Measurements from ENCODE around the gene RAB17.

Gene RAB17

GRCh38 chr2:237629188-237629534 is 38.6 kb upstream of the RAB17 start:
- no peak for TF ChIP-seq BACH2 (CRISPR knock-in tag; IDR thresholded peaks at IDR 0.05; ENCODE audit: borderline replicate concordance)
- TF ChIP-seq SNAI2 (CRISPR knock-in tag; IDR thresholded peaks at IDR 0.05): no peak
- TF ChIP-seq TOX (CRISPR knock-in tag; IDR thresholded peaks at IDR 0.05; ENCODE audit: borderline replicate concordance): no peak
- no peak for TF ChIP-seq ZFP30 (CRISPR knock-in tag; IDR thresholded peaks at IDR 0.05)
- TF ChIP-seq ESRRG (CRISPR knock-in tag; IDR thresholded peaks at IDR 0.05): no peak
- TF ChIP-seq TCF4 (CRISPR knock-in tag; IDR thresholded peaks at IDR 0.05; ENCODE audit: borderline replicate concordance): no peak
- no peak for TF ChIP-seq ZC3H10 (CRISPR knock-in tag; IDR thresholded peaks at IDR 0.05)
- TF ChIP-seq ZNF565 (CRISPR knock-in tag; conservative IDR thresholded peaks at IDR 0.05; ENCODE audit: low read depth): no peak
- no peak for TF ChIP-seq ZNF70 (CRISPR knock-in tag; IDR thresholded peaks at IDR 0.05)
- TF ChIP-seq GLIS3 (CRISPR knock-in tag; IDR thresholded peaks at IDR 0.05): no peak
- no peak for TF ChIP-seq TSHZ2 (CRISPR knock-in tag; IDR thresholded peaks at IDR 0.05)
- no peak for TF ChIP-seq PPARA (CRISPR knock-in tag; IDR thresholded peaks at IDR 0.05; ENCODE audit: borderline replicate concordance)
- no peak for TF ChIP-seq PATZ1 (CRISPR knock-in tag; IDR thresholded peaks at IDR 0.05; ENCODE audit: borderline replicate concordance)
- TF ChIP-seq ARNTL (CRISPR knock-in tag; IDR thresholded peaks at IDR 0.05; ENCODE audit: borderline replicate concordance, low read depth): no peak

DNA sequence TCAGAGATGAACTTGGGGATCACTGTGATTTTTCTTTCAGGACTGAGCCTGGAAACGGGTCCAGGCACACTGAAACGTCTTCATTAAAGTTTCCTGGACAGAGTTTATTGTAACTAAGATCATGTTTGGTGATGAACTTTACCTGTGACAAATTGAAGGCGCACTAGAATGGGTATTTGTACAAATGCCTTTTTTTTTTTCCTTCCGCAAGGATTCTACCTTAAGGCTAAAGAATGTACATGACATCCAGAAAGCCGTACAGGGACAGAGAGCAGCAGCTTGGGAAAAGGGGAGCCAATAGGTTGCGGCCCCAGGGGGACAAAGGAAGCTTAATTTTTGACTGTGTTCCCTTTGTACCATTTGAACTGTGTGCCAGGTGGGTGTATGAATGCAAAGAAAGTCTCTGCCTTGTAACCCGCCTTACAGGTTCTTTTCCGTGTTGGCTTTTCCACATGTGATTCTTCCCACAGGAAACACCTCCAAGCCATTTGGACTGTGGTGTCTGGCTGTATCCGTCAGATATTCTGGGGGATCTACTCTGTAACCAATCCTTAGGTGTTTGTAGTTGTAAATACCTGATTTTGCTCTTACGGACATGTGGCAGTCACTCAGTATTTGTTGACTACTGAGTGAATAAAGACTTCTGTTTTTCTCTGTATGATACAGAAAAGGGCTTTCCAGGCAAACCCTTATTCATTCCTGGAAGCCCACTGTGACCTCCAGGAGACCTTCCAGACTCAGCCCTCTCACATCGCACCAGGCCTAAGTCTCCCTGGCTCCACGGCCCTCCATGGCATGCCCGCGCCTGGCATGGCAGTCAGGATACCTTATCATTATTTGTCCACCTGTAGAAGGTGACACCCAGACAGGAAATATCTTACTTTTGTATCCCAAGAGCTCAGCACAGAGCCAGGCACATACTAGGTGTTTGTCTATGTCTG is 38.0 kb upstream of the RAB17 start:
- no peak for ATAC-seq
- TF ChIP-seq, protein P1, sequence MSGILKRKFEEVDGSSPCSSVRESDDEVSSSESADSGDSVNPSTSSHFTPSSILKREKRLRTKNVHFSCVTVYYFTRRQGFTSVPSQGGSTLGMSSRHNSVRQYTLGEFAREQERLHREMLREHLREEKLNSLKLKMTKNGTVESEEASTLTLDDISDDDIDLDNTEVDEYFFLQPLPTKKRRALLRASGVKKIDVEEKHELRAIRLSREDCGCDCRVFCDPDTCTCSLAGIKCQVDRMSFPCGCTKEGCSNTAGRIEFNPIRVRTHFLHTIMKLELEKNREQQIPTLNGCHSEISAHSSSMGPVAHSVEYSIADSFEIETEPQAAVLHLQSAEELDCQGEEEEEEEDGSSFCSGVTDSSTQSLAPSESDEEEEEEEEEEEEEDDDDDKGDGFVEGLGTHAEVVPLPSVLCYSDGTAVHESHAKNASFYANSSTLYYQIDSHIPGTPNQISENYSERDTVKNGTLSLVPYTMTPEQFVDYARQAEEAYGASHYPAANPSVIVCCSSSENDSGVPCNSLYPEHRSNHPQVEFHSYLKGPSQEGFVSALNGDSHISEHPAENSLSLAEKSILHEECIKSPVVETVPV (CRISPR knock-in tag; IDR thresholded peaks at IDR 0.05): no peak
- TF ChIP-seq GLIS3 (CRISPR knock-in tag; IDR thresholded peaks at IDR 0.05) (no peak), ISL1 (CRISPR knock-in tag; IDR thresholded peaks at IDR 0.05) (no peak), TCF4 (CRISPR knock-in tag; IDR thresholded peaks at IDR 0.05; ENCODE audit: borderline replicate concordance) (no peak), RARB (CRISPR knock-in tag; IDR thresholded peaks at IDR 0.05) (no peak), CSDC2 (CRISPR knock-in tag; IDR thresholded peaks at IDR 0.05) (no peak), ARNTL (CRISPR knock-in tag; IDR thresholded peaks at IDR 0.05; ENCODE audit: borderline replicate concordance, low read depth) (no peak), ESRRG (CRISPR knock-in tag; IDR thresholded peaks at IDR 0.05) (no peak), SNAI2 (CRISPR knock-in tag; IDR thresholded peaks at IDR 0.05) (no peak), ZNF565 (CRISPR knock-in tag; conservative IDR thresholded peaks at IDR 0.05; ENCODE audit: low read depth) (no peak), CREB5 (CRISPR knock-in tag; IDR thresholded peaks at IDR 0.05; ENCODE audit: low read depth) (no peak), ZNF8 (CRISPR knock-in tag; IDR thresholded peaks at IDR 0.05) (no peak), PATZ1 (CRISPR knock-in tag; IDR thresholded peaks at IDR 0.05; ENCODE audit: borderline replicate concordance) (no peak), TSHZ2 (CRISPR knock-in tag; IDR thresholded peaks at IDR 0.05) (no peak), BACH2 (CRISPR knock-in tag; IDR thresholded peaks at IDR 0.05; ENCODE audit: borderline replicate concordance) (no peak), ZC3H10 (CRISPR knock-in tag; IDR thresholded peaks at IDR 0.05) (no peak), ZNF70 (CRISPR knock-in tag; IDR thresholded peaks at IDR 0.05) (no peak), PPARA (CRISPR knock-in tag; IDR thresholded peaks at IDR 0.05; ENCODE audit: borderline replicate concordance) (no peak)
- TF ChIP-seq, protein P2, sequence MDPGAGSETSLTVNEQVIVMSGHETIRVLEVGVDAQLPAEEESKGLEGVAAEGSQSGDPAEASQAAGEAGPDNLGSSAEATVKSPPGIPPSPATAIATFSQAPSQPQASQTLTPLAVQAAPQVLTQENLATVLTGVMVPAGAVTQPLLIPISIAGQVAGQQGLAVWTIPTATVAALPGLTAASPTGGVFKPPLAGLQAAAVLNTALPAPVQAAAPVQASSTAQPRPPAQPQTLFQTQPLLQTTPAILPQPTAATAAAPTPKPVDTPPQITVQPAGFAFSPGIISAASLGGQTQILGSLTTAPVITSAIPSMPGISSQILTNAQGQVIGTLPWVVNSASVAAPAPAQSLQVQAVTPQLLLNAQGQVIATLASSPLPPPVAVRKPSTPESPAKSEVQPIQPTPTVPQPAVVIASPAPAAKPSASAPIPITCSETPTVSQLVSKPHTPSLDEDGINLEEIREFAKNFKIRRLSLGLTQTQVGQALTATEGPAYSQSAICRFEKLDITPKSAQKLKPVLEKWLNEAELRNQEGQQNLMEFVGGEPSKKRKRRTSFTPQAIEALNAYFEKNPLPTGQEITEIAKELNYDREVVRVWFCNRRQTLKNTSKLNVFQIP (CRISPR knock-in tag; IDR thresholded peaks at IDR 0.05; ENCODE audit: borderline replicate concordance, low read depth): no peak

More at GRCh38 chr2:237629188-237629534, 38.6 kb upstream of the RAB17 start:
- no peak for ATAC-seq

All from SK-N-SH treated with all-trans-retinoic acid at 6 μM for 48 hours (cell line).